Colonic mucosa (tissue), 4 donors: ENCODE measurements around the gene SLC38A3. TPM values are rescaled to one million over a fixed set of nuclear protein-coding genes. Genes with fewer than 3 reads are reported as not detected.

Experiments
- DNase-seq: peaks from one replicate; pipeline ENCODE4 v3.0.0-alpha.2; 2020
- H3K27ac ChIP-seq: fragments of 200-600 bp; one replicate; pipeline ENCODE4 v1.8.0; 2021
- H3K27me3 ChIP-seq: fragments of 200-600 bp; one replicate; pipeline ENCODE4 v1.8.0; 2021
- H3K36me3 ChIP-seq: fragments of 200-600 bp; one replicate; pipeline ENCODE4 v1.8.0; 2021
- H3K4me1 ChIP-seq: fragments of 200-600 bp; one replicate; pipeline ENCODE4 v1.8.0; 2021; ENCODE audit warnings: mild to moderate bottlenecking
- H3K4me3 ChIP-seq: fragments of 200-600 bp; one replicate; pipeline ENCODE4 v1.8.0; 2021
- H3K9ac ChIP-seq, 2 donors: one replicate each; pipeline ENCODE4 v1.7.0; 2013; ENCODE audit warnings: control low read depth in 2 of 2, low read depth in 2 of 2, low read length in 2 of 2
- H3K9me3 ChIP-seq: fragments of 200-600 bp; one replicate; pipeline ENCODE4 v1.8.0; 2021
- intact Hi-C: fragments of 100-400 bp; cut with DNase I; formaldehyde crosslinking; loops from one replicate; pipeline ENCODE4 v1.14.1; 2022
- total RNA-seq, 2 donors: library from RNA; stranded (reverse); fragmentation: NEBNext Ultra II Directional in 1 of 2; extraction: Animal tissue kit (Norgen Biotek cat#: 25700) in 1 of 2; gene quantifications; one replicate each; pipeline ENCODE4 v1.2.1, GENCODE V29; 2021
- TF ChIP-seq, protein P1 (sequence below): fragments of 200-600 bp; IDR thresholded peaks from one replicate; pipeline ENCODE4 v1.8.0; 2022; ENCODE audit warnings: antibody characterized with exemption, mild to moderate bottlenecking
- donor health status: healthy.
- donor health status: DM: no; HTN: no; CAD: no.
- donor health status: DM: no; HTN: no; CAD: no.

Gene SLC38A3
- total RNA-seq, 2 donors from 2014 or later = 0.24 to 0.40 TPM

DNA sequence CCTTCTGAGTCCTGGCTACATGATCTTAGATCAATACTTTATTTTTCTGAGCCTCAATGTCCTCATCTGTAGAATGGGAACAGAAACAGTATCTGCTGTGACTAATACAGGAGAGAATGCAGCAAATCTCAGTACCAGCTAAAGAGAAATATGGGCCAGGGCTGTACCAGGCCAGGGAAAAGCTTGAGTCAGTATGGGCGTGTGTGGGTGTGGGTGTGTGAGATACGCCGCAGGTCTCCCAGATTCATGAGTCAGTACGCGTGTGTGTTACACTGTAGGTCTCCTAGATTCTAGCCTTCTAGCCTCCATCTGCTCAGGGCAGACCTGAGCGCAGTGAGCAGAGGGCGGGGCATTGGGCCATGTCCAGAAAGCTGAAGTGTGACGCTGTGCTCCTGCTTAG, 46.1 kb downstream of the SLC38A3 start:
- Histone ChIP-seq H3K27me3 (no peaks in the 10 kb centered on the region), H3K4me1 (peaks cover 4% of the 10 kb centered on the region), H3K9ac (no peak overlapping the region), H3K4me3 (no peak overlapping the region), H3K36me3 (peaks cover 2% of the 10 kb centered on the region), H3K9me3 (no peaks in the 10 kb centered on the region), H3K27ac (no peak overlapping the region)
- TF ChIP-seq, protein P1, sequence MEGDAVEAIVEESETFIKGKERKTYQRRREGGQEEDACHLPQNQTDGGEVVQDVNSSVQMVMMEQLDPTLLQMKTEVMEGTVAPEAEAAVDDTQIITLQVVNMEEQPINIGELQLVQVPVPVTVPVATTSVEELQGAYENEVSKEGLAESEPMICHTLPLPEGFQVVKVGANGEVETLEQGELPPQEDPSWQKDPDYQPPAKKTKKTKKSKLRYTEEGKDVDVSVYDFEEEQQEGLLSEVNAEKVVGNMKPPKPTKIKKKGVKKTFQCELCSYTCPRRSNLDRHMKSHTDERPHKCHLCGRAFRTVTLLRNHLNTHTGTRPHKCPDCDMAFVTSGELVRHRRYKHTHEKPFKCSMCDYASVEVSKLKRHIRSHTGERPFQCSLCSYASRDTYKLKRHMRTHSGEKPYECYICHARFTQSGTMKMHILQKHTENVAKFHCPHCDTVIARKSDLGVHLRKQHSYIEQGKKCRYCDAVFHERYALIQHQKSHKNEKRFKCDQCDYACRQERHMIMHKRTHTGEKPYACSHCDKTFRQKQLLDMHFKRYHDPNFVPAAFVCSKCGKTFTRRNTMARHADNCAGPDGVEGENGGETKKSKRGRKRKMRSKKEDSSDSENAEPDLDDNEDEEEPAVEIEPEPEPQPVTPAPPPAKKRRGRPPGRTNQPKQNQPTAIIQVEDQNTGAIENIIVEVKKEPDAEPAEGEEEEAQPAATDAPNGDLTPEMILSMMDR = no peak
- DNase-seq = no peak
- intact Hi-C loops = no loop called here

DNA sequence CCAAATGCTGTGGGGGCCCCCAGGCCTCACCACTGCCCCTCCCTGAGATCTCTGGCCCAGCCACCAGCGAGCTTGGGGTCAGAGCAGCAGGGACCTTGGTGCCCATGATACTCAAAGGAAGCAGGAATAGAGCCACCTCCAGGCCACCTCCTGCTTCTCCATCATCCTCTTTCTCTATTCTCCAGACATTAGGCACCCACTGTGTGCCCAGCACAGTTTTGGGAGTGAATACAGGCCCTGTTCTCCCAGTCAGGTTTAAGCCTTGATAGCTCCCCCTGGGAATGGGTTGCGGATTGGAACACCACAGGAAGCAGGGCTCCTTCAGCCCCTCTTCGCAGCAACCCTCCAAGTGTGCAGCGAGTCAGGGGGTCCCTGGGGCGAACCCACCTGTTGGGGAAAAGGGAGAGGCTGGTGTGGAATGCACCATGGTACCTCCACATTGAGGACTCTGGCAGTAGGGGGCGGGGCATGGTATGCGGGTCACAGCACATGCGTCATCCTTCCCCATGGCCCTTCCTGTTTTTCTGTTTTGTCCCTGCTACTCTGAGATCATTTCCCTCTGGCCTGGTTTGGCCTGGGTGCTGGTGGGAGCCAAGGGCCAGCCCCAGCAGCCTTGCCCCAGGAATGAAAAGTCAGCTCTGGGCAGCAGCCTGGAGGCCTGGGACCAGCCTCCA, 49.6 kb downstream of the SLC38A3 start:
- H3K27me3 ChIP-seq = no peaks in the 10 kb centered on the region
- DNase-seq = no peak
- intact Hi-C loops = no loop called here
- H3K27ac ChIP-seq = peak overlapping the region; percentile 33
- TF ChIP-seq, protein P1 = no peak
- peaks cover 8% of the 10 kb centered on the region for H3K36me3 ChIP-seq
- H3K9ac ChIP-seq = no peak overlapping the region
- peaks cover 3% of the 10 kb centered on the region for H3K4me1 ChIP-seq
- no peak overlapping the region for H3K4me3 ChIP-seq
- H3K9me3 ChIP-seq = no peaks in the 10 kb centered on the region

DNA sequence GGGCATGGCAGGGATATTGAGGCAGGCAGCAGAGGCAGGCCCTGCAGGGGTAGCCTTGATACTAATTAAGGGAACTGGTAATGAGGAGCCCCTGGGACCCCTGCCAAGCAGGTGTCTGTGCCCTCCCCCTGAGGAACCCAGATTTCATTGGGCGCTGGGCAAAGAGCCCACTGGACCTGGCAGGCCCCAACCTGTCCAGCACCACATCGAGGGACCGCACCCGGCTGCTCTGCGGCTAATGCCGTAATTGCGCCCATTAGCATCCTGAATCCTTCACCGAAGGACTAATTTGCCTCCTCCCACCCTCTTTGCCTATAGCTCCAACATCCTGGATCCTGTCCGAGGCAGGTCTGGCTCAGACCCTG, 50.2 kb downstream of the SLC38A3 start:
- H3K9me3 ChIP-seq = no peaks in the 10 kb centered on the region
- H3K27ac ChIP-seq = peak overlapping the region; percentile 33
- no peak overlapping the region for H3K9ac ChIP-seq
- peaks cover 8% of the 10 kb centered on the region for H3K36me3 ChIP-seq
- TF ChIP-seq, protein P1 = no peak
- peaks cover 4% of the 10 kb centered on the region for H3K4me1 ChIP-seq
- no peaks in the 10 kb centered on the region for H3K27me3 ChIP-seq
- H3K4me3 ChIP-seq = no peak overlapping the region
- intact Hi-C loops = no loop called here
- DNase-seq = no peak

DNA sequence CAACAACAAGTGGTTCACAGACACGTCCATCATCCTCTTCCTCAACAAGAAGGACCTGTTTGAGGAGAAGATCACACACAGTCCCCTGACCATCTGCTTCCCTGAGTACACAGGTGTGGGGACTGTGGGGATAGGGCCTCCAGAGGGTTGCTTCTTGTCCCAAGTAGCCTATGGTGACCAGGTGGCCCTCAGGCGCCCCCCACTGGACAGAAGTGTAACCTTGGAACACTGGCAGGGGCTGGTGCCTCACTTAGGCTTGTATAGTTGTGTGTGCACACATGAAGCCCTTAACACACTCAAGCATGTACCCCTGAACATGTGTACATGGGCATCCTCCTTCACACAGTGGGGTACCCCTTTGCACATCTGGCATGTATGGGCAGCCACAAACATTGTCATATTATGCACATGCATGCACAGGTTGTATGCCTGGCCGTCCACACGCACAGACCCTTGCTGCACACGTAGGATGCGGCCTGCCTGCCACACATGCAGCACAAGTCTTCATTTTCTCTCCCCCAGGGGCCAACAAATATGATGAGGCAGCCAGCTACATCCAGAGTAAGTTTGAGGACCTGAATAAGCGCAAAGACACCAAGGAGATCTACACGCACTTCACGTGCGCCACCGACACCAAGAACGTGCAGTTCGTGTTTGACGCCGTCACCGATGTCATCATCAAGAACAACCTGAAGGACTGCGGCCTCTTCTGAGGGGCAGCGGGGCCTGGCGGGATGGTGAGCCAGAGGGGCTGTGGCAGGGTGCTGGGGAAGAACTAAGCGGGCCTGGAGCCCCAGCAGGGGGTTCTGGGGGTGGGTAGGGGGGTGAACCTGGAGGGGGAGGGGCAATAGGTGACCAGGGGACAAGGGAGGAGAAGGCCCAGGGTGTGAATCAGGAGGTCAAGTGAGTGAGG, 52.2 kb downstream of the SLC38A3 start:
- Histone ChIP-seq H3K9ac (no peak overlapping the region), H3K27me3 (no peaks in the 10 kb centered on the region), H3K9me3 (no peaks in the 10 kb centered on the region), H3K36me3 (peaks cover 8% of the 10 kb centered on the region), H3K4me3 (no peak overlapping the region), H3K4me1 (peaks cover 4% of the 10 kb centered on the region), H3K27ac (no peak overlapping the region)
- intact Hi-C loops = no loop called here
- TF ChIP-seq, protein P1 = peak; percentile 59
- peak; percentile 71 for DNase-seq

DNA sequence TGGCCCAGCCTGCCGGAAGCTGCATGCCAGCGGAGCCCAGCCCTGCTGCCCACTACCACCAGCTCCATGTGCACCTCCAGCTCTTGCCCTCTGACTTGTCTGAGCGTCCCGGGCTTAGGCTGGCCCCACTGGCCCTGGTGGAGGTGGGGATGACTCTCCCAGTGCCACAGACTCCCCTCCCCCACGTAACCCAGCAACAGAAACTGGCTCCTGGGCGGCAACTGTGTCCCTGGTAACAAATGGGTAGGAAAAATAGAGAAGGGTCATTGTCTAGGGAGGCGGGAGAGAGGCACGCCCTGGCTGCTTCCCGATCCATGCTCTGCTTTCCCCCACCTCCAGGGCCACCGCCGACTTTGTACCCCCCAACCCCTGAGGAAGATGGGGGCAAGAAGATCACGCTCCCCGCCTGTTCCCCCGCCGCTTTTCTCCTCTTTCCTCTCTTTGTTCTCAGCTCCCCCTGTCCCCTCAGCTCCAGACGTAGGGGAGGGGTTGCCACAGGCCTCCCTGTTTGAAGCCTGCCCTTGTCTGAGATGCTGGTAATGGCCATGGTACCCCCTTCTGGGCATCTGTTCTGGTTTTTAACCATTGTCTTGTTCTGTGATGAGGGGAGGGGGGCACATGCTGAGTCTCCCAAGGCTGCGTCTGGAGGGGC, 53.1 kb downstream of the SLC38A3 start:
- no peak overlapping the region for H3K9ac ChIP-seq
- no peaks in the 10 kb centered on the region for H3K9me3 ChIP-seq
- intact Hi-C loops = no loop called here
- peaks cover 4% of the 10 kb centered on the region for H3K4me1 ChIP-seq
- no peaks in the 10 kb centered on the region for H3K27me3 ChIP-seq
- TF ChIP-seq, protein P1 = no peak
- H3K27ac ChIP-seq = no peak overlapping the region
- peaks cover 8% of the 10 kb centered on the region for H3K36me3 ChIP-seq
- H3K4me3 ChIP-seq = no peak overlapping the region
- DNase-seq = no peak
